Ovary (tissue), 9 donors: ENCODE data around the gene MYH11. TPM values are rescaled to one million over a fixed set of nuclear protein-coding genes. Genes with fewer than 3 reads are reported as not detected.
"Not testable (repeated sequence)": the region's sequence is repeated elsewhere in the genome, so short reads cannot be mapped to it uniquely, and the experiment has no call there.

Experiments
- DNase-seq, 5 donors: peaks; one replicate each; pipeline ENCODE4 v3.0.0-alpha.2; 2019 to 2020
- H3K27ac ChIP-seq, 2 donors: fragments of 200-600 bp; one replicate each; pipeline versions ENCODE4 v1.5.1 to v1.8.0; 2019 to 2022
- H3K27me3 ChIP-seq: fragments of 200-600 bp; one replicate; pipeline ENCODE4 v1.8.0; 2022
- H3K36me3 ChIP-seq: fragments of 200-600 bp; sonication (generic); one replicate; pipeline ENCODE4 v1.5.1; 2019
- H3K4me1 ChIP-seq: one replicate; pipeline ENCODE4 v1.8.1; 2013; ENCODE audit warnings: mild to moderate bottlenecking, moderate library complexity; ENCODE audit not compliant: insufficient read depth
- H3K4me3 ChIP-seq: fragments of 200-600 bp; sonication (generic); one replicate; pipeline ENCODE4 v1.5.1; 2017
- H3K9me3 ChIP-seq, 2 donors: fragments of 200-600 bp in 1 of 2; sonication (generic) in 1 of 2; one replicate each; pipeline versions ENCODE4 v1.5.1 to v1.8.1; 2013 to 2019; ENCODE audit warnings: mild to moderate bottlenecking in 1 of 2, moderate library complexity in 1 of 2
- CTCF ChIP-seq, 3 donors: fragments of 450-650 bp in 2 of 3; fragments of 200-600 bp in 1 of 3; IDR thresholded peaks; one replicate each; pipeline versions ENCODE4 v1.5.1 to v1.8.0; 2016 to 2022; ENCODE audit warnings: antibody characterized with exemption in 3 of 3, mild to moderate bottlenecking in 1 of 3
- EP300 ChIP-seq: sonication (generic); formaldehyde crosslinking; IDR thresholded peaks from one replicate; pipeline ENCODE4 v1.6.1; 2017; ENCODE audit warnings: antibody characterized with exemption
- POLR2A ChIP-seq: fragments of 450-650 bp; IDR thresholded peaks from one replicate; pipeline ENCODE4 v1.6.1; 2017; ENCODE audit warnings: antibody characterized with exemption, mild to moderate bottlenecking, moderate library complexity
- WGBS, 3 donors: extraction: QIAGEN DNeasy Blood & Tissue Kit in 1 of 3; methylation state at CpG; one replicate each; pipeline versions ENCODE4 v1.1.5 to v1.1.7; 2013 to 2017; 5-methylcytosine and 5-hydroxymethylcytosine counted together
- intact Hi-C, 4 donors: fragments of 100-400 bp; cut with DNase I; formaldehyde crosslinking; loops; one replicate each; pipeline versions ENCODE4 v1.11.0 to v1.15.1; 2022 to 2023
- polyA plus RNA-seq, 2 donors: library from polyadenylated mRNA; stranded (reverse); fragments of 200-250 nt in 1 of 2; fragments of 350-450 nt in 1 of 2; fragmentation: Illumina TruSeq in 1 of 2; extraction: RNeasy Lipid Tissue Mini Kit (QIAGEN cat#74804) in 1 of 2; gene quantifications; one replicate each; pipeline ENCODE4 v1.2.3, GENCODE V29; 2013 to 2014
- total RNA-seq, 7 donors: library from RNA; depleted of rRNA in 2 of 7; stranded (reverse); fragments of >200 nt in 2 of 7; fragmentation: NEBNext Ultra II Directional in 3 of 7; extraction: Animal tissue kit (Norgen Biotek cat#: 25700) in 3 of 7; gene quantifications; one replicate each; pipeline versions ENCODE4 v1.1.0 to v1.2.4, GENCODE V29; 2016 to 2023
- donor health status: DM: no; HTN: no; CAD: no; lungs with moderate emphysema.
- donor health status: DM: no; HTN: no; CAD: no.
- donor health status: Bipolar disorder and iron deficiency.
- donor health status: DM: yes; HTN: yes; CAD: no.
- donor health status: DM: no; HTN: no; CAD: no.
- donor health status: DM: yes; HTN: yes; CAD: no.

MYH11 gene
- total and polyA plus RNA-seq, 9 donors, result 50.9 to 2,765 (median 263) TPM

DNA sequence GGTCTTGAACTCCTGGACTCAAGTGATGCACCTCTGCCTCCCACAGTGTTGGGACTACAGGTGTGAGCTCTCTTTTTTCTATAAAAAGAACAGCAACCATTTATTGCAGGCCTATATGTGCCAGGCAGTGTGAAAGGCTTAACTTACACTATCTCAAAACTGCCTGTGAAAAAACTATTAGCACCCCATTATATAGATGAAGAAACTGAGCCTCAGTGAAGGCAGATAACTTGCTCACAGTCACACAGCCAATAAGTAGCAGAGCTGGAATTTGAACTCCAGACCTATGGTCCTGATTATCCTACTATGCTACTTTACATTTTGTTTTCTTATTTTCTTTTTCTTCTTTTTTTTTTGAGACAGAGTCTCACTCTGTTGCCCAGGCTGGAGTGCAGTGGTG is 191.7 kb downstream of the MYH11 start:
- no peak for DNase-seq
- H3K27me3 ChIP-seq, result no peaks in the 10 kb centered on the region
- no peaks in the 10 kb centered on the region for H3K9me3 ChIP-seq
- no peak overlapping the region for H3K4me3 ChIP-seq
- H3K4me1 ChIP-seq, result peaks cover 5% of the 10 kb centered on the region
- no peaks in the 10 kb centered on the region for H3K36me3 ChIP-seq
- no peak overlapping the region for H3K27ac ChIP-seq
- no peak for TF ChIP-seq CTCF (IDR thresholded peaks at IDR 0.05)
- TF ChIP-seq EP300, result no peak
- no peak for TF ChIP-seq POLR2A
- intact Hi-C loops, result no loop called here

- intact Hi-C loops, result no loop called here
- H3K4me3 ChIP-seq, result no peak overlapping the region
- peaks cover 6% of the 10 kb centered on the region for H3K4me1 ChIP-seq
- H3K27ac ChIP-seq, result peak overlapping the region in 1 of 2 donors; percentile 57
- TF ChIP-seq EP300 (no peak), POLR2A (no peak), CTCF (IDR thresholded peaks at IDR 0.05) (no peak)
- H3K9me3 ChIP-seq, result no peaks in the 10 kb centered on the region
- no peak for DNase-seq
- H3K27me3 ChIP-seq, result no peaks in the 10 kb centered on the region
- WGBS, 3 donors, result 49 to 54% (median 52%) methylated on average over 5 of the region's 5 CpGs
- H3K36me3 ChIP-seq, result no peaks in the 10 kb centered on the region
These were observed 196.6 kb downstream of the MYH11 start for GRCh38 chr16:15660203-15660601.

DNA sequence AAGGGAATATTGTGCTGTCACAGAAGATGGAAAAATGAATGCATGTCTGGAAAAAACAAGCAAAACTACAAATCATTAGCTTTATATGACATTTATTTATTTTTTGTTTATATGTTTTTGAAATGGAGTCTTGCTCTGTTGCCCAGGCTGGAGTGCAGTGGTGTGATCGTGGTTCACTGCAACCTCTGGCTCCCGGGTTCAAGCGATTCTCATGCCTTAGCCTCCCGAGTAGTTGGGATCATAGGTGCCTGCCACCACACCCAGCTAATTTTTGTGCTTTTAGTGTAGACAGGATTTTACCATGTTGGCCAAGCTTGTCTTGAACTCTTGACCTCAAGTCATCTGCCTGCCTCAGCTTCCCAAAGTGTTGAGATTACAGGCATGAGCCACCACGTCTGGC is 198.3 kb downstream of the MYH11 start:
- Histone ChIP-seq H3K4me3 (no peak overlapping the region), H3K4me1 (peaks cover 6% of the 10 kb centered on the region), H3K27me3 (no peaks in the 10 kb centered on the region), H3K9me3 (no peaks in the 10 kb centered on the region), H3K36me3 (no peaks in the 10 kb centered on the region), H3K27ac (no peak overlapping the region)
- 94 to 97% (median 96%) methylated on average over 5 of the region's 5 CpGs for WGBS, 3 donors
- intact Hi-C loops, result no loop called here
- TF ChIP-seq POLR2A (no peak), EP300 (no peak)
- no peak for DNase-seq

DNA sequence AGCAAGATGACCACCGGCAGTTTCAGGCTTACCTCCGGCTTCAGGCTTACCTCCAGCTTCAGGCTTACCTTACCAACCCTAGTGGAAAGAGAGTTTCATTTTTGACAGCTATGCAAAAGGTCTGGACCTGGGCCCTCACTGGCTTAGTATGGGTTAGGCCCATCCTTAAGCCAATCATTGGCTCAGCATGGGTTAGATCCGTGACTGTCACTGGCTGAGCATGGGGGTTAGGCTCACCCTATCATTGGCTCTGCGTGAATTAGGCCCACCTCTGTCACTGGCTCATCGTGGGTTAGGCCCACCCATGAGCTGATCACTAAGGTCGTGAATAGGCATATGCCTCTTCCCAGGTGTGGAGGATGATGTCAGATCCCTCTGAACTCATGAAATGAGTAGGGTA is 198.7 kb downstream of the MYH11 start:
- H3K27me3 ChIP-seq, result no peaks in the 10 kb centered on the region
- no peak for DNase-seq
- H3K4me3 ChIP-seq, result no peak overlapping the region
- peaks cover 6% of the 10 kb centered on the region for H3K4me1 ChIP-seq
- no peaks in the 10 kb centered on the region for H3K9me3 ChIP-seq
- no peaks in the 10 kb centered on the region for H3K36me3 ChIP-seq
- no peak overlapping the region for H3K27ac ChIP-seq
- intact Hi-C loops, result no loop called here
- WGBS, 3 donors, result 88 to 89% (median 89%) methylated on average over 6 of the region's 6 CpGs
- TF ChIP-seq CTCF (IDR thresholded peaks at IDR 0.05) (no peak), POLR2A (no peak), EP300 (no peak)

DNA sequence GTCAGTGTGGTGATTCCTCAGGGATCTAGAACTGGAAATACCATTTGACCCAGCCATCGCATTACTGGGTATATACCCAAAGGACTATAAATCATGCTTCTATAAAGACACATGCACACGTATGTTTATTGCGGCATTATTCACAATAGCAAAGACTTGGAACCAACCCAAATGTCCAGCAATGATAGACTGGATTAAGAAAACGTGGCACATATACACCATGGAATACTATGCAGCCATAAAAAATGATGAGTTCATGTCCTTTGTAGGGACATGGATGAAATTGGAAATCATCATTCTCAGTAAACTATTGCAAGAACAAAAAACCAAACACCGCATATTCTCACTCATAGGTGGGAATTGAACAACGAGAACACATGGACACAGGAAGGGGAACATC is 201.3 kb downstream of the MYH11 start:
- intact Hi-C loops, H3K9me3 ChIP-seq, H3K36me3 ChIP-seq, H3K27ac ChIP-seq, DNase-seq, H3K4me3 ChIP-seq, H3K27me3 ChIP-seq: not testable (repeated sequence)
- H3K4me1 ChIP-seq, result peaks cover 10% of the 10 kb centered on the region
- WGBS, 3 donors, result 93 to 98% (median 95%) methylated on average over 3 to 4 of the region's 6 CpGs

- H3K4me3 ChIP-seq, result no peak overlapping the region
- H3K9me3 ChIP-seq, result no peaks in the 10 kb centered on the region
- H3K4me1 ChIP-seq, result peaks cover 4% of the 10 kb centered on the region
- DNase-seq, result no peak
- no peaks in the 10 kb centered on the region for H3K36me3 ChIP-seq
- WGBS, 3 donors, result 62 to 79% (median 74%) methylated on average over 2 of the region's 2 CpGs
- H3K27me3 ChIP-seq, result no peaks in the 10 kb centered on the region
- TF ChIP-seq POLR2A (no peak), CTCF (IDR thresholded peaks at IDR 0.05) (no peak), EP300 (no peak)
- intact Hi-C loops, result no loop called here
- no peak overlapping the region for H3K27ac ChIP-seq
These were observed 202.2 kb downstream of the MYH11 start for GRCh38 chr16:15654591-15654990.
